Neural progenitor cell (in vitro differentiated cells): ENCODE data around the gene TRAPPC12. TPM values are rescaled to one million over a fixed set of nuclear protein-coding genes. Genes with fewer than 3 reads are reported as not detected.
A peak's percentile ranks its signal among the peaks of the same experiment; 100 is the strongest.
"Not testable (repeated sequence)": the region's sequence is repeated elsewhere in the genome, so short reads cannot be mapped to it uniquely, and the experiment has no call there.

ENCODE experiments used
- DNase-seq: peaks from one replicate; pipeline ENCODE4 v3.0.0-alpha.2; 2016; ENCODE audit warnings: low spot score
- H2AFZ ChIP-seq: fragments of 200-600 bp; sonication (generic); replicated peaks from 2 replicates; pipeline ENCODE4 v1.6.1; 2016; ENCODE audit warnings: antibody characterized with exemption
- H3F3A ChIP-seq: fragments of 200-600 bp; sonication (generic); 2 replicates; pipeline ENCODE4 v1.6.1; 2016; ENCODE audit warnings: antibody characterized with exemption, low read depth
- H3K27ac ChIP-seq: fragments of 200-600 bp; sonication (generic); 2 replicates; pipeline ENCODE4 v1.5.1; 2016; ENCODE audit warnings: mild to moderate bottlenecking
- H3K27me3 ChIP-seq: fragments of 200-600 bp; sonication (generic); 2 replicates; pipeline ENCODE4 v1.6.1; 2016; ENCODE audit warnings: mild to moderate bottlenecking, moderate library complexity
- H3K36me3 ChIP-seq: fragments of 200-600 bp; sonication (generic); 2 replicates; pipeline ENCODE4 v1.5.1; 2016
- H3K4me1 ChIP-seq: fragments of 200-600 bp; sonication (generic); 2 replicates; pipeline ENCODE4 v1.6.1; 2016; ENCODE audit warnings: mixed run types
- H3K4me2 ChIP-seq: fragments of 200-600 bp; sonication (generic); 2 replicates; pipeline ENCODE4 v1.6.1; 2016
- H3K4me3 ChIP-seq: fragments of 200-600 bp; sonication (generic); 2 replicates; pipeline ENCODE4 v1.5.1; 2016
- H3K79me2 ChIP-seq: fragments of 200-600 bp; sonication (generic); 2 replicates; pipeline ENCODE4 v1.6.1; 2016; ENCODE audit warnings: low read depth
- H3K9ac ChIP-seq: fragments of 200-600 bp; sonication (generic); 2 replicates; pipeline ENCODE4 v1.6.1; 2016
- H3K9me3 ChIP-seq: fragments of 200-600 bp; sonication (generic); 2 replicates; pipeline ENCODE4 v1.5.1; 2016; ENCODE audit warnings: low read depth
- H4K20me1 ChIP-seq: fragments of 200-600 bp; sonication (generic); 2 replicates; pipeline ENCODE4 v1.6.1; 2016; ENCODE audit warnings: low read depth
- H3K27ac Mint-ChIP-seq: 3 replicates; pipeline ENCODE4 v1.8.0; 2021; ENCODE audit warnings: mixed read lengths
- H3K27me3 Mint-ChIP-seq: 2 replicates; pipeline ENCODE4 v1.8.0; 2022; ENCODE audit warnings: low read depth, mild to moderate bottlenecking, inconsistent platforms, moderate library complexity, mixed read lengths; ENCODE audit not compliant: insufficient read depth
- H3K36me3 Mint-ChIP-seq: 3 replicates; pipeline ENCODE4 v1.8.0; 2021; ENCODE audit warnings: mixed read lengths
- H3K4me1 Mint-ChIP-seq: 3 replicates; pipeline ENCODE4 v1.8.0; 2021; ENCODE audit warnings: mixed read lengths
- H3K4me3 Mint-ChIP-seq: 3 replicates; pipeline ENCODE4 v1.8.0; 2021; ENCODE audit warnings: mild to moderate bottlenecking, moderate library complexity, mixed read lengths
- H3K9me3 Mint-ChIP-seq: 3 replicates; pipeline ENCODE4 v1.8.0; 2020; ENCODE audit warnings: mixed read lengths
- CTCF ChIP-seq: fragments of 200-600 bp; sonication (generic); IDR thresholded peaks from 2 replicates; pipeline ENCODE4 v1.5.1; 2017; ENCODE audit warnings: antibody characterized with exemption, mild to moderate bottlenecking
- EZH2 ChIP-seq: fragments of 200-600 bp; sonication (generic); IDR thresholded peaks from 2 replicates; pipeline ENCODE4 v1.6.1; 2017; ENCODE audit warnings: antibody characterized with exemption, mild to moderate bottlenecking, moderate library complexity
- EZH2phosphoT487 ChIP-seq: fragments of 200-600 bp; sonication (generic); IDR thresholded peaks from 2 replicates; pipeline ENCODE4 v1.6.1; 2017; ENCODE audit warnings: antibody characterized with exemption
- total RNA-seq: library from RNA; depleted of rRNA; stranded (reverse); fragments of >200 nt; gene quantifications from 2 replicates; pipeline ENCODE4 v1.2.3, GENCODE V29; 2015; ENCODE audit warnings: low replicate concordance

The TRAPPC12 gene
- total RNA-seq, 1 donor from 2014 or later = 59.5 TPM

- H3K27me3 ChIP-seq = no peaks in the 10 kb centered on the region
- Mint-ChIP-seq H3K4me3 (no peak overlapping the region), H3K4me1 (peaks cover 4% of the 10 kb centered on the region), H3K27ac (no peak overlapping the region), H3K9me3 (peaks cover 11% of the 10 kb centered on the region), H3K27me3 (no peaks in the 10 kb centered on the region), H3K36me3 (peaks cover 26% of the 10 kb centered on the region)
- no peak for DNase-seq
- peaks cover 9% of the 10 kb centered on the region for H3F3A ChIP-seq
- H3K27ac ChIP-seq = no peak overlapping the region
- H3K4me2 ChIP-seq = no peak overlapping the region
- no peak overlapping the region for H3K4me3 ChIP-seq
- no peaks in the 10 kb centered on the region for H3K9me3 ChIP-seq
- H3K36me3 ChIP-seq = peaks cover 5% of the 10 kb centered on the region
- H3K9ac ChIP-seq = no peak overlapping the region
- no peak overlapping the region for H2AFZ ChIP-seq
- peaks cover 19% of the 10 kb centered on the region for H3K79me2 ChIP-seq
- H4K20me1 ChIP-seq = no peaks in the 10 kb centered on the region
- H3K4me1 ChIP-seq = no peaks in the 10 kb centered on the region
- no peak for TF ChIP-seq CTCF
- TF ChIP-seq EZH2phosphoT487 = no peak
- TF ChIP-seq EZH2 = no peak
These were observed 133.7 kb downstream of the TRAPPC12 start for GRCh38 chr2:3513026-3513810.

GRCh38 chr2:3515438-3515837, 135.9 kb downstream of the TRAPPC12 start:
- not testable (repeated sequence) for DNase-seq, H3K27me3 ChIP-seq, H3K4me3 Mint-ChIP-seq, H3K9me3 Mint-ChIP-seq, H3K9me3 ChIP-seq, H2AFZ ChIP-seq, H3K4me1 ChIP-seq, H4K20me1 ChIP-seq, H3K36me3 ChIP-seq, H3K4me3 ChIP-seq, H3K4me2 ChIP-seq, H3K27me3 Mint-ChIP-seq, H3K9ac ChIP-seq, H3K27ac Mint-ChIP-seq, H3K27ac ChIP-seq
- Histone ChIP-seq H3K79me2 (peaks cover 20% of the 10 kb centered on the region), H3F3A (peaks cover 25% of the 10 kb centered on the region)
- Mint-ChIP-seq H3K36me3 (peaks cover 23% of the 10 kb centered on the region), H3K4me1 (peaks cover 12% of the 10 kb centered on the region)

GRCh38 chr2:3516831-3517230, 137.3 kb downstream of the TRAPPC12 start:
- Histone ChIP-seq H4K20me1 (no peaks in the 10 kb centered on the region), H3K27ac (no peak overlapping the region), H3K4me3 (no peak overlapping the region), H3K4me2 (no peak overlapping the region), H3K36me3 (peaks cover 5% of the 10 kb centered on the region), H3F3A (peaks cover 25% of the 10 kb centered on the region), H3K9me3 (no peaks in the 10 kb centered on the region), H3K9ac (no peak overlapping the region), H3K79me2 (peaks cover 20% of the 10 kb centered on the region), H3K27me3 (no peaks in the 10 kb centered on the region), H3K4me1 (peaks cover 8% of the 10 kb centered on the region), H2AFZ (no peak overlapping the region)
- Mint-ChIP-seq H3K4me3 (no peak overlapping the region), H3K27ac (no peak overlapping the region), H3K9me3 (peaks cover 8% of the 10 kb centered on the region), H3K36me3 (peaks cover 18% of the 10 kb centered on the region), H3K4me1 (peaks cover 23% of the 10 kb centered on the region), H3K27me3 (peaks cover 2% of the 10 kb centered on the region)
- DNase-seq = no peak
- TF ChIP-seq EZH2 (no peak), EZH2phosphoT487 (no peak), CTCF (no peak)

- peaks cover 25% of the 10 kb centered on the region for H3F3A ChIP-seq
- H2AFZ ChIP-seq = peak overlapping the region; percentile 62
- H3K4me2 ChIP-seq = peak overlapping the region; percentile 91
- Mint-ChIP-seq H3K9me3 (peaks cover 8% of the 10 kb centered on the region), H3K4me3 (peak overlapping the region; percentile 85), H3K27me3 (peaks cover 2% of the 10 kb centered on the region), H3K4me1 (peaks cover 23% of the 10 kb centered on the region), H3K36me3 (peaks cover 16% of the 10 kb centered on the region), H3K27ac (no peak overlapping the region)
- peak overlapping the region; percentile 79 for H3K4me3 ChIP-seq
- H3K9ac ChIP-seq = peak overlapping the region; percentile 74
- H3K79me2 ChIP-seq = peaks cover 20% of the 10 kb centered on the region
- H3K9me3 ChIP-seq = no peaks in the 10 kb centered on the region
- DNase-seq = no peak
- peaks cover 8% of the 10 kb centered on the region for H3K4me1 ChIP-seq
- TF ChIP-seq EZH2 (no peak), CTCF (no peak), EZH2phosphoT487 (no peak)
- peak overlapping the region; percentile 91 for H3K27ac ChIP-seq
- peaks cover 5% of the 10 kb centered on the region for H3K36me3 ChIP-seq
- no peaks in the 10 kb centered on the region for H3K27me3 ChIP-seq
- no peaks in the 10 kb centered on the region for H4K20me1 ChIP-seq
These were observed 138.5 kb downstream of the TRAPPC12 start for GRCh38 chr2:3517948-3518495.
